ENCODE results near the gene DNASE2. TPM values are rescaled to one million over a fixed set of nuclear protein-coding genes. Genes with fewer than 3 reads are reported as not detected.

DNASE2 gene
- total RNA-seq, 1 experiment from 2014 or later = 64.4 TPM

DNA sequence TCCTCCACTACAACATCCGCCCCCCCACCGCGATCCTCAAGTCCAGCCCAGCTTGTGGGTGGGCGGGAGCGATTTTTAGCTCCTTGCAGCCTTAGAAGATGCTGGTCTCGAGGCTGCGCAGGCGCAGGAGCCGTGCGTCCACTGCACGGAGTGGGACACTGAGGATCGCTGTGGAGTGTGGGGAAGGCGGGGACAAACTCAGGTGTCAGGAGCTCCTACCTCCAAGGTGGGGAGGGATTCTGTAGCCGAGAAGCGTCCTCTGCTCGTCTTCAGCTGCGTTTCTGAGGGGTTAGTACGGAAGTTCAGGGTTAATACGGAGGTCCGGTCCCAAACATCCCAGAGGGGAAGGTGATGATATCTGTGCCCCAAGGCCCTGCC is 46.7 kb downstream of the DNASE2 start, which contains the start of gene RTBDN:
TSS of gene RTBDN (minus strand) at position 14 of the 378 bp plus-strand sequence. CDS start 4,600 bp downstream, outside the sequence.
- peak; percentile 9 for DNase-seq (ENCODE audit: low spot score)

GRCh38 chr19:12833738-12834565 is 47.3 kb downstream of the DNASE2 start:
- peak; percentile 33 for DNase-seq (ENCODE audit: low spot score)

- no peak for DNase-seq (ENCODE audit: low spot score)
These were observed 47.9 kb downstream of the DNASE2 start for GRCh38 chr19:12833418-12833737.

DNA sequence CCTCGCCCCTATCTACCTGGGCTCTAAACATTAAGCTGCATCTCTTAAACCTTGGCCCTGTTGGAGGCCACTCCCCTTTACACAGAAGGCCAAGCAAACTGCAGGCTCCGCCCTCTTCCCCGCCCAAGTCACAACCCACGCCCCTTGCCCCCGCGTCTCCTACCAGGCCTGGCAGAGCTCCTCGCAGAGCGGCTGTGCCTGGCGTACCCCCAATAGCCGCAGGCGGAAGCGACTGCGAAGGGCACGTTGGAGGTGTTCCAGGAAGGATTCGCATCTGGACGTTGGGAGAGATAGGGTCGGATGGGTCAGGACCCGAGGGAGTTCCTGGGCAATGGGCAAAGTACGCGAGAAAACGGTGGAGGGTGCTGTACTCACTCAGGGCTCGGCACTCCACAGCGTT is 52.8 kb downstream of the DNASE2 start:
- DNase-seq (ENCODE audit: low spot score) = no peak

GRCh38 chr19:12825254-12826131 is 55.8 kb downstream of the DNASE2 start:
- no peak for DNase-seq (ENCODE audit: low spot score)

Other genes with a start within 250 kb of the DNASE2 start
- 34.2 and 53.4 TPM in 2 replicates for gene MAN2B1, start 214.7 kb downstream of the DNASE2 start, total RNA-seq (2014; rRNA removed; shearing (Covaris generic))
- 12.8 and 13.7 TPM in 2 replicates for gene WDR83, start 214.6 kb downstream of the DNASE2 start, total RNA-seq (2014; rRNA removed; shearing (Covaris generic))
- 65.1 and 100 TPM in 2 replicates for gene DHPS, start 199.6 kb downstream of the DNASE2 start, total RNA-seq (2014; rRNA removed; shearing (Covaris generic))
- not detected in 2 replicates for gene GNG14, start 193.5 kb downstream of the DNASE2 start, total RNA-seq (2014; rRNA removed; shearing (Covaris generic))
- gene FBXW9, start 184.8 kb downstream of the DNASE2 start, total RNA-seq (2014; rRNA removed; shearing (Covaris generic)) = 6.4 and 12.7 TPM in 2 replicates
- 30.1 and 33.0 TPM in 2 replicates for gene TNPO2, start 157.5 kb downstream of the DNASE2 start, total RNA-seq (2014; rRNA removed; shearing (Covaris generic))
- 238 and 271 TPM in 2 replicates for gene TRIR, start 146.8 kb downstream of the DNASE2 start, total RNA-seq (2014; rRNA removed; shearing (Covaris generic))
- 85.4 and 94.4 TPM in 2 replicates for gene GET3, start 144.0 kb downstream of the DNASE2 start, total RNA-seq (2014; rRNA removed; shearing (Covaris generic))
- gene BEST2, start 129.7 kb downstream of the DNASE2 start, total RNA-seq (2014; rRNA removed; shearing (Covaris generic)) = 0.06 TPM in 1 of 2 replicates, not detected in the other
- gene HOOK2, start 105.9 kb downstream of the DNASE2 start, total RNA-seq (2014; rRNA removed; shearing (Covaris generic)) = 8.6 and 13.0 TPM in 2 replicates
- gene JUNB, start 90.0 kb downstream of the DNASE2 start, total RNA-seq (2014; rRNA removed; shearing (Covaris generic)) = 55.7 and 71.3 TPM in 2 replicates
- 6.1 and 6.7 TPM in 2 replicates for gene PRDX2, start 79.6 kb downstream of the DNASE2 start, total RNA-seq (2014; rRNA removed; shearing (Covaris generic))
- not detected in 2 replicates for gene THSD8, start 79.4 kb downstream of the DNASE2 start, total RNA-seq (2014; rRNA removed; shearing (Covaris generic))
- 74.2 and 92.1 TPM in 2 replicates for gene RNASEH2A, start 74.9 kb downstream of the DNASE2 start, total RNA-seq (2014; rRNA removed; shearing (Covaris generic))
- not detected in 2 replicates for gene RTBDN, start 46.9 kb downstream of the DNASE2 start, total RNA-seq (2014; rRNA removed; shearing (Covaris generic))
- 5.7 TPM in 1 of 2 replicates, not detected in the other for gene MAST1, start 42.9 kb downstream of the DNASE2 start, total RNA-seq (2014; rRNA removed; shearing (Covaris generic))
- gene KLF1, start 5.8 kb upstream of the DNASE2 start, total RNA-seq (2014; rRNA removed; shearing (Covaris generic)) = not detected in 2 replicates
- gene GCDH, start 9.7 kb upstream of the DNASE2 start, total RNA-seq (2014; rRNA removed; shearing (Covaris generic)) = 31.0 and 38.3 TPM in 2 replicates
- 1.6 and 2.5 TPM in 2 replicates for gene SYCE2, start 37.8 kb upstream of the DNASE2 start, total RNA-seq (2014; rRNA removed; shearing (Covaris generic))
- gene FARSA, start 52.3 kb upstream of the DNASE2 start, total RNA-seq (2014; rRNA removed; shearing (Covaris generic)) = 59.4 and 90.9 TPM in 2 replicates
- 1,463 and 1,526 TPM in 2 replicates for gene CALR, start 57.2 kb upstream of the DNASE2 start, total RNA-seq (2014; rRNA removed; shearing (Covaris generic))
- 209 and 217 TPM in 2 replicates for gene RAD23A, start 64.4 kb upstream of the DNASE2 start, total RNA-seq (2014; rRNA removed; shearing (Covaris generic))
- 46.3 and 47.4 TPM in 2 replicates for gene GADD45GIP1, start 75.8 kb upstream of the DNASE2 start, total RNA-seq (2014; rRNA removed; shearing (Covaris generic))
- gene DAND5, start 88.1 kb upstream of the DNASE2 start, total RNA-seq (2014; rRNA removed; shearing (Covaris generic)) = 0.06 TPM in 1 of 2 replicates, not detected in the other
- gene NFIX, start 114.0 kb upstream of the DNASE2 start, total RNA-seq (2014; rRNA removed; shearing (Covaris generic)) = 9.6 and 13.8 TPM in 2 replicates
- not detected in 2 replicates for gene LYL1, start 221.4 kb upstream of the DNASE2 start, total RNA-seq (2014; rRNA removed; shearing (Covaris generic))
- 22.5 and 35.1 TPM in 2 replicates for gene TRMT1, start 235.3 kb upstream of the DNASE2 start, total RNA-seq (2014; rRNA removed; shearing (Covaris generic))
- gene NACC1, start 236.8 kb upstream of the DNASE2 start, total RNA-seq (2014; rRNA removed; shearing (Covaris generic)) = 46.2 and 55.0 TPM in 2 replicates

Measured in H4 (cell line).